ENCODE data around the gene VDAC1.
"Not testable (repeated sequence)": the region's sequence is repeated elsewhere in the genome, so short reads cannot be mapped to it uniquely, and the experiment has no call there.

The VDAC1 gene

GRCh38 chr5:133938929-133939328 is 65.8 kb downstream of the VDAC1 start:
- Histone ChIP-seq H3K4me1 (ENCODE audit: control insufficient read depth, insufficient read depth, low read depth, low read length) (peaks cover 7% of the 10 kb centered on the region), H2BK15ac (ENCODE audit: low read depth, poor library complexity, severe bottlenecking) (no peak overlapping the region), H3K4me2 (ENCODE audit: low read length, poor library complexity, severe bottlenecking) (no peak overlapping the region), H3K9ac (ENCODE audit: low read length) (no peak overlapping the region), H4K8ac (ENCODE audit: low read length) (no peak overlapping the region), H3K27me3 (ENCODE audit: control insufficient read depth in 1 of 2, insufficient read depth in 1 of 2, low read length in 2 of 2) (peaks cover 0 to 26% of the 10 kb centered on the region in 2 experiments), H3K36me3 (ENCODE audit: control insufficient read depth in 1 of 2, insufficient read depth in 2 of 2, low read depth in 1 of 2, low read length in 2 of 2) (no peaks in the 10 kb centered on the region), H2BK5ac (ENCODE audit: low read depth, low read length, poor library complexity, severe bottlenecking) (no peak overlapping the region), H3K79me1 (replicated peaks; ENCODE audit: low read length, poor library complexity, severe bottlenecking) (no peaks in the 10 kb centered on the region), H3K27ac (ENCODE audit: low read length, poor library complexity, severe bottlenecking) (no peak overlapping the region), H2BK120ac (ENCODE audit: low read depth, low read length) (no peak overlapping the region), H4K91ac (ENCODE audit: low read length) (no peak overlapping the region), H3K23ac (ENCODE audit: low read length in 2 of 2) (no peak overlapping the region), H3K4me3 (ENCODE audit: insufficient read depth in 1 of 2, low read depth in 1 of 2, low read length in 2 of 2) (no peak overlapping the region), H2AFZ (ENCODE audit: low read depth, low read length) (no peak overlapping the region), H3K9me3 (ENCODE audit: control insufficient read depth, low read length) (no peaks in the 10 kb centered on the region), H2BK12ac (ENCODE audit: low read length in 2 of 2) (no peak overlapping the region), H3K14ac (ENCODE audit: low read length in 2 of 2) (no peak overlapping the region), H3K18ac (ENCODE audit: low read depth in 1 of 2, low read length in 2 of 2) (no peak overlapping the region), H3K4ac (ENCODE audit: low read depth in 1 of 2, low read length in 2 of 2) (no peak overlapping the region), H2AK5ac (ENCODE audit: low read length, severe bottlenecking) (no peak overlapping the region)
- 74% methylated on average over 3 of the region's 3 CpGs for WGBS
- DNase-seq, result no peak

GRCh38 chr5:133938039-133938821 is 66.5 kb downstream of the VDAC1 start:
- Histone ChIP-seq H3K23ac (ENCODE audit: low read length in 2 of 2) (no peak overlapping the region), H4K8ac (ENCODE audit: low read length) (no peak overlapping the region), H3K79me1 (replicated peaks; ENCODE audit: low read length, poor library complexity, severe bottlenecking) (no peaks in the 10 kb centered on the region), H2BK5ac (ENCODE audit: low read depth, low read length, poor library complexity, severe bottlenecking) (no peak overlapping the region), H3K4ac (ENCODE audit: low read depth in 1 of 2, low read length in 2 of 2) (no peak overlapping the region), H3K4me2 (ENCODE audit: low read length, poor library complexity, severe bottlenecking) (no peak overlapping the region), H3K9me3 (ENCODE audit: control insufficient read depth, low read length) (no peaks in the 10 kb centered on the region), H2BK12ac (ENCODE audit: low read length in 2 of 2) (no peak overlapping the region), H3K14ac (ENCODE audit: low read length in 2 of 2) (no peak overlapping the region), H2BK15ac (ENCODE audit: low read depth, poor library complexity, severe bottlenecking) (no peak overlapping the region), H3K4me3 (ENCODE audit: insufficient read depth in 1 of 2, low read depth in 1 of 2, low read length in 2 of 2) (no peak overlapping the region), H3K36me3 (ENCODE audit: control insufficient read depth in 1 of 2, insufficient read depth in 2 of 2, low read depth in 1 of 2, low read length in 2 of 2) (peaks cover 0 to 4% of the 10 kb centered on the region in 2 experiments), H2AK5ac (ENCODE audit: low read length, severe bottlenecking) (no peak overlapping the region), H2BK120ac (ENCODE audit: low read depth, low read length) (no peak overlapping the region), H3K27ac (ENCODE audit: low read length, poor library complexity, severe bottlenecking) (no peak overlapping the region), H3K9ac (ENCODE audit: low read length) (no peak overlapping the region), H3K4me1 (ENCODE audit: control insufficient read depth, insufficient read depth, low read depth, low read length) (peaks cover 7% of the 10 kb centered on the region), H4K91ac (ENCODE audit: low read length) (no peak overlapping the region), H2AFZ (ENCODE audit: low read depth, low read length) (no peak overlapping the region), H3K27me3 (ENCODE audit: control insufficient read depth in 1 of 2, insufficient read depth in 1 of 2, low read length in 2 of 2) (peaks cover 0 to 27% of the 10 kb centered on the region in 2 experiments), H3K18ac (ENCODE audit: low read depth in 1 of 2, low read length in 2 of 2) (no peak overlapping the region)
- WGBS, result 73% methylated on average over 6 of the region's 6 CpGs
- no peak for DNase-seq

GRCh38 chr5:133937628-133938027 is 67.1 kb downstream of the VDAC1 start:
- not testable (repeated sequence) for H2BK120ac ChIP-seq (ENCODE audit: low read depth, low read length); H3K14ac ChIP-seq (ENCODE audit: low read length in 2 of 2); H3K4me3 ChIP-seq (ENCODE audit: insufficient read depth in 1 of 2, low read depth in 1 of 2, low read length in 2 of 2); H3K4ac ChIP-seq (ENCODE audit: low read depth in 1 of 2, low read length in 2 of 2); H3K79me1 ChIP-seq (replicated peaks; ENCODE audit: low read length, poor library complexity, severe bottlenecking); H3K27ac ChIP-seq (ENCODE audit: low read length, poor library complexity, severe bottlenecking); H2BK15ac ChIP-seq (ENCODE audit: low read depth, poor library complexity, severe bottlenecking); H3K9ac ChIP-seq (ENCODE audit: low read length); H2BK12ac ChIP-seq (ENCODE audit: low read length in 2 of 2); H3K23ac ChIP-seq (ENCODE audit: low read length in 2 of 2); H2AFZ ChIP-seq (ENCODE audit: low read depth, low read length); H3K18ac ChIP-seq (ENCODE audit: low read depth in 1 of 2, low read length in 2 of 2); H2AK5ac ChIP-seq (ENCODE audit: low read length, severe bottlenecking); H2BK5ac ChIP-seq (ENCODE audit: low read depth, low read length, poor library complexity, severe bottlenecking); H3K4me1 ChIP-seq (ENCODE audit: control insufficient read depth, insufficient read depth, low read depth, low read length); H3K9me3 ChIP-seq (ENCODE audit: control insufficient read depth, low read length); H4K8ac ChIP-seq (ENCODE audit: low read length); H3K36me3 ChIP-seq (ENCODE audit: control insufficient read depth in 1 of 2, insufficient read depth in 2 of 2, low read depth in 1 of 2, low read length in 2 of 2); DNase-seq; H4K91ac ChIP-seq (ENCODE audit: low read length); H3K4me2 ChIP-seq (ENCODE audit: low read length, poor library complexity, severe bottlenecking)
- 100% methylated on average over 2 of the region's 3 CpGs for WGBS
- H3K27me3 ChIP-seq (ENCODE audit: control insufficient read depth in 1 of 2, insufficient read depth in 1 of 2, low read length in 2 of 2), result peaks cover 0 to 28% of the 10 kb centered on the region in 2 experiments

GRCh38 chr5:133936651-133937015 is 68.1 kb downstream of the VDAC1 start:
- 35% methylated on average over 2 of the region's 3 CpGs for WGBS
- Histone ChIP-seq H2BK15ac (ENCODE audit: low read depth, poor library complexity, severe bottlenecking) (no peak overlapping the region), H3K4me3 (ENCODE audit: insufficient read depth in 1 of 2, low read depth in 1 of 2, low read length in 2 of 2) (no peak overlapping the region), H4K91ac (ENCODE audit: low read length) (no peak overlapping the region), H3K18ac (ENCODE audit: low read depth in 1 of 2, low read length in 2 of 2) (no peak overlapping the region), H2AFZ (ENCODE audit: low read depth, low read length) (no peak overlapping the region), H3K4ac (ENCODE audit: low read depth in 1 of 2, low read length in 2 of 2) (no peak overlapping the region), H3K9ac (ENCODE audit: low read length) (no peak overlapping the region), H3K79me1 (replicated peaks; ENCODE audit: low read length, poor library complexity, severe bottlenecking) (no peaks in the 10 kb centered on the region), H2BK12ac (ENCODE audit: low read length in 2 of 2) (no peak overlapping the region), H3K23ac (ENCODE audit: low read length in 2 of 2) (no peak overlapping the region), H4K8ac (ENCODE audit: low read length) (no peak overlapping the region), H3K27ac (ENCODE audit: low read length, poor library complexity, severe bottlenecking) (no peak overlapping the region), H2BK5ac (ENCODE audit: low read depth, low read length, poor library complexity, severe bottlenecking) (no peak overlapping the region), H3K36me3 (ENCODE audit: control insufficient read depth in 1 of 2, insufficient read depth in 2 of 2, low read depth in 1 of 2, low read length in 2 of 2) (peaks cover 0 to 4% of the 10 kb centered on the region in 2 experiments), H3K27me3 (ENCODE audit: control insufficient read depth in 1 of 2, insufficient read depth in 1 of 2, low read length in 2 of 2) (peaks cover 0 to 31% of the 10 kb centered on the region in 2 experiments), H3K9me3 (ENCODE audit: control insufficient read depth, low read length) (no peaks in the 10 kb centered on the region), H2AK5ac (ENCODE audit: low read length, severe bottlenecking) (no peak overlapping the region), H3K4me1 (ENCODE audit: control insufficient read depth, insufficient read depth, low read depth, low read length) (peaks cover 7% of the 10 kb centered on the region), H3K4me2 (ENCODE audit: low read length, poor library complexity, severe bottlenecking) (no peak overlapping the region), H2BK120ac (ENCODE audit: low read depth, low read length) (no peak overlapping the region), H3K14ac (ENCODE audit: low read length in 2 of 2) (no peak overlapping the region)
- DNase-seq, result no peak

Measured in mesenchymal stem cell (in vitro differentiated cells and primary cell).